HG02678 (cell line): Measurements from ENCODE around the gene TEAD2.

ENCODE experiments used
- ATAC-seq: cut with Tn5 transposase; IDR thresholded peaks from one replicate; pipeline ENCODE4 v1.9.1; 2021; ENCODE audit warnings: mild to moderate bottlenecking, moderate library complexity; ENCODE audit not compliant: unreplicated experiment

Gene TEAD2

DNA sequence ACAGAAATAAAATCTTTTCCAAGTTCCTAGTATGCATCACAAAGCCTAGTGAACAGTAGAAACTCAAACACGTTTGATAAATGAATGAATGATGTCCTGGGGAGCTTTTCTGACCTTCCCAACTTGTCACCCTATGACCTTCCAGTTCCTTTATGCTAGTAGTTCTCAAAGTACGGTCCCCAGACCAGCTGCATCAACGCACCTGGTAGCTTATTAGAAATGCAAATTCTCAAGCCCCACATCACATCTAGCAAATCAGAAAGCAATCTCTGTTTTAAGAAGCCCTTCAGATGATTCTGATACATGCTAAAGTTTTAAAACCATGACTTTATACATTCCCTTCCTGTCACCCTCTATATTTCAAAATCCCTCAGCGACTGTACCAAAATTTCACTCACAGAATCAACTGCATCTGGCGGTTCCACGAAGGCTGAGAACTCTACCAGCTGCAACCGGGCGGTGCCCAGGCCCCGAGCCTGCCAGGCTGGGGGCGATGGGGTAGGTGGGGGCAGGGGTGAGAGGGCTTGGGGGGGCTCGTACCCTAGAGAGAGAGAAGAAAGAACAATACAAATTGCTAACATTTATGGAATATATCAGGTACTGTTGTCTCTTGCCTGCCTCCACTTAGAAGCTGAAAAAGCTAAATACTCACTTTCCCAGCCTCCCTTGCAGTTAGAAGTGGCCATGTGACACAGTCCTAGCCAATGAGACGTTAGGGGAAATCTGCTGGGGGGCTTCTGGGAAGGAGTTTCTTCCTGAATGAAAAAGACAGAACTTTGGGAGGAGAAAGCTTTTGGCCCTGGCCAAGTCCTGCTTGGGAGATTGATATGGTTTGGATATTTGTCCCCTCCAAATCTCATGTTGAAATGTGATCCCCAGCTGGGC is 13.7 kb downstream of the TEAD2 start:
- ATAC-seq: no peak

DNA sequence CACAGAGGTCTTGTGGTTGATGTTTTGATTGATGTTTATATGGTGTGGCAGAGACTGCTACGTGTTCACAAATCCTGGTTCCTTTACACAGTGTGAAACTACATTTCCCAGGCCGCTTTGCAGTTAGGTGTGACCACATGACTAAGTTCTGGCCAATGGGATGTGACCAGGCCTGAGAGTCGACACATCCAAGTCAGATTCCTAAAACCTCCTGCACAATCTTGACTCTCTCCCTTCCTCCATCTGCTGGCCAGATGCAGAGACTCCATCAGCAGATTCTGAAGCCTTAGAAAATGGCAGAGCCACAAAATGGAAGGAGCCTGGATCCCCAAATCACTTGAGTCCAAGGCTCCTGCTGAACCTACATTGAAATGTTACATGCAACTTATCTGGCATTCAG is 14.4 kb downstream of the TEAD2 start:
- no peak for ATAC-seq

DNA sequence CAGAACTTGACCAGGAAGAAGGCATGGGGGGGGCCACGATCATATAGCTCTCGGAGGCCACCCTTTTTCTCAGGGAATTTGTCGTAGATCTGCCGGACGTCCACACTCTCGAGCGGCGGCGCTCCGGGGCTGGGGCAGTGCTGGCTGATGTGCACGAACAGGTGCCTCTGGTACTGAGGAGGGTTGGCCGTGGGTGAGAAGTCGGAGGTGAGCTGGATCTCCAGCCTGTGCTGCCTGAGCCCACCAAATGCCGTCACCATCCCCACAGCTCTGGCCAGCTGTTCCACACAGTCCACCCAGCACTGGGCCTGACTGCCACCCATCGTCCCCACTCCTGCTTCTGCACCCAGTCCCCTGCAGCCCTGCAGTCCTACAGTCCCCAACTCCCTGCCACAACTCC is 15.0 kb downstream of the TEAD2 start:
- ATAC-seq: no peak

DNA sequence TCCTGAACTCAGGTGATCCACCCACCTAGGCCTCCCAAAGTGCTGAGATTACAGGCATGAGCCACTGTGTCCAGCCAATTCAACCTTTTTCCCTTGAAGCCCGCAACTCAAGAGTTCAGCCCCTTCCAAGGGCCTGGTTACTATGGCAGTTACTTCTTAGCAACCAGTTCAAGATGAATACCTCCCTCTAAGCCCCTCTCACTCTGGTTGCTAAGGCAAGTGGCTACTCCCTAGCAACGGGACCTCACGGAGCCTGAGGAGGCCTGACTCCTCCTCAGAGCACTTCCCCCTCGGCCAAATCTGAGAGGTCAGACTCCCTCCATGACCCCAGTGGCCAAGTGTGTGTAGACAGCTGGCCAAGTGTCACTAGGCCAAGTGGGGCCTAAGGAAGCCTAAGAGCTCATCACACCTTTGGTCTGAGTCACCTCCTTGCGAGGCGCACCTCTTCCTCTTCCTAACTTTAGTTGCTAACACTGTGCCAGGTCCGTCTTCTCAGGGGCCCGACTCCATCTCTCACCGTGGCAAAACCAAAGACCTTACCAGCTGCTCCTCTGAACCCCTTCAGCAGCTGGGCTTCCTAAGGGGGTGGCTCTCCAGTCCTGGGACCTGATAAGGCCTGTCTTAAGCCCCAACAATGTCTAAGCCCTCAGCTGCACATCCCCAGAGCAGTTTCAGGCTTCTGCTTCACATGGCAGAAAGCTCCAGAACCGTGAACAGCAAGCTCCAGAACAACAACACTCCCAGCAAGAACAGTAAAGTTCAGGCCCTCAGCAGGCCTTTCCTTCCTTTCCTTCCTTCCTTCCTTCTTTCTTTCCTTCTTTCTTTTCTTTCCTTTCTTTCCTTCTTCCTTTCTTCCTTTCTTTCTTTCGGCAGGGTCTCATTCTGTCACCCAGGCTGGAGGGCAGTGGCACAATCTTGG is 17.5 kb downstream of the TEAD2 start:
- ATAC-seq: no peak

DNA sequence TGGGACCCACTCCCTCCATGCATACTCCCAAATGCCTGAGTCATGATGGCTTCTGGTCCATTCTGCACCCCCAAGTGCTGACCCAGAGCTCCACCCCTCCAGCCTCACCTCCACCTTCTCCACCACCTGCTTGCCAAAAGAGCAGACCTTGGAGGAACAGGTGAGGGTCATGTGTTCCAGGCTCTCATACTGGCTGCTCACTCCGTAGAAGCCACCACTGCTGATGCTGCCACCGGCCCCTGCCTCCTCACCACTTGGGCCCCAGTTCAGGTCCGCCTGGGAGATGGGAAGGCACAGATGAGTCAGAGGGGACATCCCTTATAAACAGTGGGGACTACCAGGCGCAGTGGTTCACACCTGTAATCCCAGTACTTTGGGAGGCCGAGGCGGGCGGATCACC is 19.1 kb downstream of the TEAD2 start:
- no peak for ATAC-seq

DNA sequence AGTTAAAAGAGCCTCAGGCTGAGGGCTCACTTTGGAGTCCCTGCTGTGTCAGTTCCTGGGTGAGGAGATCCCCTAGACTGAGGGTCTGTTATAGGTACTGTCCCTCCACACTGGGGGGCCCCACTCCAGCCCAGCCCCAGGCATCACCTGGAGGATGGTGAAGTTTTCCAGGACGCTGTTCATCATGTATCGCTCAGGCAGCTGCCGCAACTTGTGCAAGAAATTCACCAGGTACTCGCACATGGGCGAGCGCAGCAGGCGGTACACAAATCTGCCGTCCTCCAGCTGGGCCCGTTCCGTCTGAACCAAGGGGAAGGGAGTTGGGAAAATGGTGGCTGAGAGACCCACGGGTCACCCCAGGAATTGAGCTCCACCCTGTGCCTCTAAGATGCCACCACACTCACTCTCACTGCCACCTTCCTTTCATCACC is 19.9 kb downstream of the TEAD2 start:
- no peak for ATAC-seq

DNA sequence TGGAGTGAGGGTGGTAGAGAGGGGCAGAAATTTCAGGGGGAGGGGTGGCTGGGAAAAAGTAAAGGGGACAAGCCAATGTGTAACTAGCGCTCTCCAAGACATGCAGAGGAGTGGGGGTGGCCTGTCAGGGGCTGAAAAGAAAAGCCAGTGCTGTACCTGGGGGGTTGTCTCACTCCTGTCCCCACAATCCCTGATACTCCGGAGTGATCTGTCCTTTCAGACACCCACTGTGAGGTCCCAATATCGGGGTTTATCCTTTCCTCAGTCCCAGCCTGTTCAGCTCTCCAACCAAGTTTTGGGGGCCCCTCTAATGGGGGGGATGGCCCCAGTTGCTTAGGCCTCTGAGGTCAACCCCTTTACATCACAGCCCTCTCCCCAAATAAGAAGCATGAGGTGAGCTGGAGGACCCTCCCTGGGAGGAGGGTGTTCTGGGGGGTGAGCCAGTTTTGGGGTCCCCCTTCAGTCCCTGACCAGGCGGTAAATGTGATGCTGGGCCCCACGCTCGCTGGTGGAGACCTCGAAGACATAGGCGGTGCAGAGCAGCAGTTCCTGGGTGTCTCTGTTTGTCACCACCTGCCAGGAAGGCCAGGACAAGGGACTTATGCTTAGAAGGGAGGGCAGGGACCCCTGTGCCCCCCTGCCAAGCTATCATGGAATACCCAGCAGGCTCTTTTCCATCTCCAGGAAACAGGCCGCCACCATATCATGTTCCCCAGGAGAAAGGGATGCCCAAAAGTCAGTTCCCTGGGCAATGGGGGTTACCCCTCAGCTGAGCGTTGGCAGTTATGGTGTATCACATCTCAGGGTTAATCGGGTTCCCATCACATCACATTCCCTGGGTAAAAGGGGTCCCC is 21.1 kb downstream of the TEAD2 start:
- no peak for ATAC-seq

DNA sequence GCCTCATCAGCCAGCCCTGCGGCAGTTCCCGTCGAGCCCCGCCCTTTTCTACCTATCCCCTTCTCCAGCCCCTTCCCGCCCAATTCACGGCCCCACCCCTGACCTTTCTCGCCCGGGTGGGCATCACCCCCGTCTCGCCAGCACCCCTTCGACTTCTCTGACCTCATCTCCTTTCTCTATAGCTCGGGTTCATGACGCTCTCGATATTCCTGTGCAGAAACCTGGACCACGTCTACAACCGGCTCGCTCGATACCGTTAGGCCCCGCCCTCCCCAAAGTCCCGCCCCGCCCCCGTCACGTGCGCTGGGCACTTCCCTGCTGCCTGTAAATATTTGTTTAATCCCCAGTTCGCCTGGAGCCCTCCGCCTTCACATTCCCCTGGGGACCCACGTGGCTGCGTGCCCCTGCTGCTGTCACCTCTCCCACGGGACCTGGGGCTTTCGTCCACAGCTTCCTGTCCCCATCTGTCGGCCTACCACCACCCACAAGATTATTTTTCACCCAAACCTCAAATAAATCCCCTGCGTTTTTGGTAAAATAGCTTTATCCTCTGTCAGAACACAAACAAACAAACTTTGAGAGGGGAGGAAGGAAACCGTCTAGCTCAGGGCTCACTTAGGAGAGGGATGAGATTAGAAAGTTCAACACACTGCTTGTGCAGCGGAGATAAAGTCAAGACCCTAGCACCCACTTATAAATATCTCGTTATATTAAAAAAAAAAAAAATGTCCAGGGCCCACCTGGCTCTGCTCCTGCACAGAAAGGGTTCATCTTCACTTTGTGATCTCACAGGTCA is 21.9 kb downstream of the TEAD2 start:
- peak; percentile 75 for ATAC-seq

DNA sequence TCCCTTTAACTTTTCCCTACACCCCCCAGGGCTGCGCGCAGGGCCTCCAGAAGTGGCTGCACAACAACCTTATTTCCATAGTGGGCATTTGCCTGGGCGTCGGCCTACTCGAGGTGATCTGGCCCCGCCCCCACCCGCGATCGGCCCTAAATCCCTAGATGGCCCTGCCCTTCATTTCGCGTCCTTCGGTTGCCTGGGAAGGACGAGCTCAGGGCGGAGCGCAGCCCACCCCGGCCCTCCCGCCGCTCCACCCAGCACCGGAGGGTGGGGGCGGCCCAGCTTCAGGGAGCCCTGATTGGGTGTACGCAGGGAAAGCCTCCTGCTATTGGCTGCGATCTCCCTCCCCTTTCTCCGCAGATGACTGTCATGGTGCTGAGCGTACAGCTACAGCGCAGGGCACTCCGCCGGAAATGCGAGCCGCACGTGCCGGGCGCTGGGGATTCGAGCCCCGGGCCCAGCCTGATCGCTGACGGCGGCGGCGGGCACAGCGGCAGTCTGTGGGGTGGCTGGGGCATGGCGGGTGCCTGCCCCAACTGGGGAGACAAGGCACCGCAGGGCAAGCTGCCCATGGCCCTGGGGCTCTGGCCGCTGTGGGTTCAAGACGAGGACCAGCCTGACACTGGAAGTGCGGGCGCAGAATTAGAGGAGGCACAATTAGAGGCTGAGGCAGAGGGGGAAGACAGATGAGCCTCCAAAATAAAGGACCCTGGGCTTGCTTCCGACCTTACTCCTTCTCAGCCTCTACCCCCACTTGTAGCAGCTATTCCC is 22.7 kb downstream of the TEAD2 start:
- ATAC-seq: no peak

DNA sequence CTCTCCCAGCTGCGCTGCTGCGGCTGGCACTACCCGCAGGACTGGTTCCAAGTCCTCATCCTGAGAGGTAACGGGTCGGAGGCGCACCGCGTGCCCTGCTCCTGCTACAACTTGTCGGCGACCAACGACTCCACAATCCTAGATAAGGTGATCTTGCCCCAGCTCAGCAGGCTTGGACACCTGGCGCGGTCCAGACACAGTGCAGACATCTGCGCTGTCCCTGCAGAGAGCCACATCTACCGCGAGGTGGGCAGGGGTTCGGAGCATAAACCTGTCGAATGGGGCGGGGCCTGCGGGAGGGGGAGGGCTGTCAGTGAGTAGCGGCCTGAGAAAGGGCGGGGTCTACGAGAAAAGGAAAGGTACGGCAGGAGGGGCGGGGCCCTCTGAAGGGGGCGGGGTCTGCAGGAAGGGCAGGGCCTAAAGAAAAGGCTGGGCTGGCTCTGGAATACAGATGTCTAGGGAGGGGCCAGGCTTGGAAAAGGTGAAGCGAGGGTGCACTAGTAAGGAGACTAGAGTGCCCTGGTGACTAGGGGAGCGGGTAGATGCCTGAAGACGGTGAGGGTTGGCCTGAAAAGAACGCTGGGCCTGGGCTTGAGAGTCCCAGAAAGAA is 23.4 kb downstream of the TEAD2 start:
- ATAC-seq: no peak

DNA sequence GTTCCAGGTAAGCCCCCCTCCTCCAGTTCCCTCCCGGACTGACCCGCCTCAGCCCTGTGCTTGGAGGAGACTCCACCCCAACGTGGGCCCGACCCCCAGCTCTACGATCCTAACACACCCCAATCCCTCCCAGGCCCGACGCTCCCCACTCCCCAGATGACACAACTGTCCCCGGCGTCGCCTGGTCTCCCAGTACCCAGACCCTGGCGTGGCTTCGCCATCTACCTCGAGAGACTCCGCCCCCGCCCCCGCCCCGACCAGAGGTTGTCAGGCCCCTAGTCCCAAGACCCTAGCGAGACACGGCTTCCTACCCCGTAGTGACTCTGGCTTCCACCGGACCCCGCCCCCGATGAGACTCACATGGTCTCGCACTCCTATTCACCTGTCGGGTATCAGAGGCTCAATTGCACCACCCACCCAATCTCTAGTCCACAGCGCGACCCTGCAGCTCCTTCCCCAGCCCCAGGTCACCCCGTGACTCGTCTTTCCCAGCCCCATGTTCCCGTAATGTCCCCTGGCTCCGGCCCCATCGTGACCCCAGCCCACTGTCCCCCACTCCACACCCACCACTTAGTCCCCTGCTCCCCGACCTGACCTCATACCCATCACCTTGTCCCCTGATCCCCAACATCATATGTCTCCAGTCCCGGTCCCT is 24.1 kb downstream of the TEAD2 start:
- ATAC-seq: no peak

DNA sequence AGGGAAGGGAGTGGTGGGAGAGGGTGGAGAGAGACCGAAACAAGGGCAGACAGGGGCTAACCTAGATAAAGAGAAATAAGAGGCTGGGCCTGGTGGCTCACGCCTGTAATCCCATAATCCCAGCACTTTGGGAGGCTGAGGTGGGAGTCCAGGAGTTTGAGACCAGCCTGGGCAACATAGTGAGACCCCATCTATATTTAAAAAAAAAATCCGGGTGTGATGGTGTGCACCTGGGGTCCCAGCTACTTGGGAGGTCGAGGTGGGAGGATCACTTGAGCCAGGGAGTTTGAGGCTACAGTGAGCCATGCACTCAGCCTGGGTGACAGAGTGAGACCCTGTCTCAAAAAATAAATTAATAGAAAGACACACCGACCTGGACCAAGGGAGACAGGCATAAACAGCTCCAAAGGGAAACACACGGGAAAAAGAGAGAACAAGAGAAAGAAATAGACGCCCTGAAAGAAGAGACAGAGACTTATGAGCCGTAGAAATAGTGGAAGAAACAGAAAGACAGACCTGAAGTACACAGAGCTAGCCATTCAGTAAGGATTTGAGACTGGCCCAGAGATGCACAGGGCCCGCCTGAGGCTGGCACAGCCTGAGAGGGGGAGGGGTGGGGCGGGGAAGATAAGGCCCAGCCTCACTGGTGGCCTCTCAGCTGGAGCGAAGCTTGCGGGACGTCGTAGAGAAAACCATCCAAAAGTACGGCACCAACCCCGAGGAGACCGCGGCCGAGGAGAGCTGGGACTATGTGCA is 24.8 kb downstream of the TEAD2 start:
- ATAC-seq: no peak

DNA sequence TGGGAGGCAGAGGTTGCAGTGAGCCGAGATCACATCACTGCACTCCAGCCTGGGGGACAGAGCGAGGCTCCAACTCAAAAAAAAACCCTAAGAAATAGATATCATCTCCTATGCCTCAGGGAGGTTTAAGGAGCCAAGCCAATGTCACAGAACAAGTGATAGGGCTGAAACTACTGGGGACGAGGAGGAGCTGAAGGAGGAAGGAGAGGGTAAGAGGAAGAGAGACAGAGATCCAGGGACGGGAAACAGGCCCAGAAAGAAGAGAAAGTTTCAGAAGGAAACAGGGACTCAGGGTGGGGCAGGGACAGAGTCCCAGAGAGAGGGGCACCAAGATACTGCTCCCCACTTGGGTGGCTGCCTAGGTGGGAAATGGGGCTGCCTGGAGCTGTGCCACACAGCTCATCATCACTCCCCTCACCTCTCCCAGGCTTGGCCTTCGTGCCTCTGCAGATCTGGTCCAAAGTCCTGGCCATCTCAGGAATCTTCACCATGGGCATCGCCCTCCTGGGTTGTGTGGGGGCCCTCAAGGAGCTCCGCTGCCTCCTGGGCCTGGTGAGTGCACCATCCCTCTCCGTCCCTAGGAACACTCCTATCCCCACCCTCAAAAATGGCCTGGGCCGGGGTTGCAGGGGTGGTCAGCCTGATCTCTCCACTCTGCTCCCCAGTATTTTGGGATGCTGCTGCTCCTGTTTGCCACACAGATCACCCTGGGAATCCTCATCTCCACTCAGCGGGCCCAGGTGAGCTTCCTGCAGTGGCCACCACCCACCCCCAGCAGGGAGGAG is 25.5 kb downstream of the TEAD2 start:
- no peak for ATAC-seq

DNA sequence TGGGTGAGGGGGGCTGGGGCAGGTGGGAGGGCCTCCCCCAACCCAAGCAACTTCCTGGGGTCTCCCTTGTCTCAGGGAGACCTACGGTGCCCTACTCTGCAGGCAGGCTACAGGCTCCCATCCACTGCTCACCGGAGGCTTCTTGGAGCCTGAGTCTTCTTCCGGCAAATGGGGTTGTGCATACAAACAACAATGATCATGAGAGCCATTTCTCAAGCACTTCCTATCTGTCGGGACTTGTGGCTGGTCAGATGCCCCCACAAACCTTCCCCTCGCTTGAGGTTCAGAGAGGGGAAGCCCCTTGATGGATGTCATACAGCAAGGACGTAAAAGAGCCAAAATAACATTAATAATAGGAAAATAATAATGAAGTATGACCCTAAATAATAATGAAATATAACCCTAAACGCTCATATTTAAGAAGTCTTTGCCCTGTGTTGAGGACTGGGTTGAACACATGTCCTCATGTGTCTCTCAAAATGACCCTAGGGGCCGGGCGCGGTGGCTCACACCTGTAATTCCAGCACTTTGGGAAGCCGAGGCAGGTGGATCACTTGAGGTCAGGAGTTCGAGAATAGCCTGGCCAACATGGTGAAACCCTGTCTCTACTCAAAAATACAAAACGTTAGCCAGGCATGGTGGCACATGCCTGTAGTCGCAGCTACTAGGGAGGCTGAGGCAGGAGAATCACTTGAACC is 26.3 kb downstream of the TEAD2 start:
- ATAC-seq: no peak

DNA sequence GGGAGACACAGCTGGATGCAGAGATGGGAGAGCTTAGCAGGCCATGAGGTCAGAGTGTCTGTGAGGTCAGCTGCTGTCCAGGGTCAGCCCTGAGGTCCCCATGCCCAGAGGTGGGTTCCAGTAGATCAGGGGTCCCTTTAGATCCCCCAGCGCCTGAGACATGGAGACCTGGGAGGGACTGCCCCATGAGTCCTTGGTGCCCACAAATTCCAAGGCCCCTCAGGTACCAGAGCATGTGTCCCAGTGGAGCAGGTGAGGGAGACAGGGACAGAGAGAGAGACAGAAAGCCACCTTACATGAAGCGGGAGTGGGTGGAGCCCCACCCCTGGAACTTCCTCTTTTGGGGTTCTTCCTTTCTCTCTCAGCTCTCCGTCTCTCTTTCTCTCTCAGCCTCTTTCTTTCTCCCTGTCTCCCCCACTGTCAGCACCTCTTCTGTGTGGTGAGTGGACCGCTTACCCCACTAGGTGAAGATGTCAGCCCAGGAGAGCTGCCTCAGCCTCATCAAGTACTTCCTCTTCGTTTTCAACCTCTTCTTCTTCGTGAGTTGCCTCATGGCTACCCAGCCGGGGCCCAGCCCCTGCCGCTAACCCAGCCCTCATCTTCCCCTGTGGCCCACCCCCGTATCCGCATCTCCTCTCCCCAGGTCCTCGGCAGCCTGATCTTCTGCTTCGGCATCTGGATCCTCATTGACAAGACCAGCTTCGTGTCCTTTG is 27.0 kb downstream of the TEAD2 start, which contains the start of gene CD37:
Gene CD37, plus strand, starts transcription at position 336 of the 713 bp plus-strand sequence. Its CDS starts 135 bp downstream, at position 471.
- no peak for ATAC-seq
